Natural killer cell (primary cell): ENCODE results near the gene SIPA1L3. TPM values are rescaled to one million over a fixed set of nuclear protein-coding genes. Genes with fewer than 3 reads are reported as not detected.
"Not testable (repeated sequence)": the region's sequence is repeated elsewhere in the genome, so short reads cannot be mapped to it uniquely, and the experiment has no call there.

Experiments used
- ATAC-seq, 3 donors: fragments of 150-1000 bp in 2 of 3; fragments of 200-7000 bp in 1 of 3; cut with Tn5 transposase; 1 replicate in 1 of 3; 2 replicates in 2 of 3; pipeline ENCODE4 v1.10.0; 2021; ENCODE audit warnings: mild to moderate bottlenecking in 2 of 3, moderate library complexity in 2 of 3
- DNase-seq, 2 donors: peaks; one replicate each; pipeline versions ENCODE4 v3.0.0 to v3.0.0-alpha.2; 2013 to 2021; ENCODE audit warnings: mixed read lengths in 1 of 2
- H3K27ac ChIP-seq: one replicate; pipeline ENCODE4 v1.5.1; 2013; ENCODE audit warnings: mild to moderate bottlenecking, low read length
- H3K27me3 ChIP-seq: one replicate; pipeline ENCODE4 v1.6.1; 2013; ENCODE audit warnings: low read length; ENCODE audit not compliant: control insufficient read depth, insufficient read depth
- H3K36me3 ChIP-seq: one replicate; pipeline ENCODE4 v1.6.1; 2013; ENCODE audit warnings: low read length; ENCODE audit not compliant: control insufficient read depth, insufficient read depth
- H3K4me1 ChIP-seq: one replicate; pipeline ENCODE4 v1.6.1; 2013; ENCODE audit warnings: low read length; ENCODE audit not compliant: control insufficient read depth, insufficient read depth
- H3K4me3 ChIP-seq: one replicate; pipeline ENCODE4 v1.5.1; 2013; ENCODE audit warnings: low read length
- H3K9me3 ChIP-seq: one replicate; pipeline ENCODE4 v1.6.1; 2013; ENCODE audit warnings: low read length; ENCODE audit not compliant: control insufficient read depth, insufficient read depth
- H3K27ac Mint-ChIP-seq, 2 donors: one replicate each; pipeline ENCODE4 v1.8.0; 2022; ENCODE audit warnings: mild to moderate bottlenecking in 2 of 2, mixed read lengths in 2 of 2, moderate library complexity in 1 of 2
- H3K27me3 Mint-ChIP-seq, 2 donors: one replicate each; pipeline ENCODE4 v1.8.0; 2022; ENCODE audit warnings: low read depth in 2 of 2, mixed read lengths in 2 of 2
- H3K36me3 Mint-ChIP-seq: one replicate; pipeline ENCODE4 v1.8.0; 2022; ENCODE audit warnings: mixed read lengths
- H3K4me1 Mint-ChIP-seq, 2 donors: one replicate each; pipeline ENCODE4 v1.8.0; 2022; ENCODE audit warnings: mixed read lengths in 2 of 2
- H3K4me3 Mint-ChIP-seq: one replicate; pipeline ENCODE4 v1.8.0; 2022; ENCODE audit warnings: mild to moderate bottlenecking, moderate library complexity, mixed read lengths
- H3K9me3 Mint-ChIP-seq, 2 donors: one replicate each; pipeline ENCODE4 v1.8.0; 2022; ENCODE audit warnings: mixed read lengths in 2 of 2
- CTCF ChIP-seq: fragments of 200-600 bp; IDR thresholded peaks from one replicate; pipeline ENCODE4 v1.8.0; 2022; ENCODE audit warnings: antibody characterized with exemption
- WGBS: methylation state at CpG from one replicate; pipeline ENCODE4 v1.1.7; 2013; ENCODE audit warnings: missing lambda C conversion rate; ENCODE audit not compliant: insufficient coverage; 5-methylcytosine and 5-hydroxymethylcytosine counted together
- intact Hi-C: fragments of 100-400 bp; cut with micrococcal nuclease; formaldehyde crosslinking; loops from one replicate; pipeline ENCODE4 v1.14.2; 2022
- total RNA-seq, 4 donors: library from RNA; stranded (reverse); fragments of 120-200 nt in 1 of 4; gene quantifications; one replicate each; pipeline versions ENCODE4 v1.2.3 to v1.2.4, GENCODE V29; 2013 to 2022

Gene SIPA1L3
- total RNA-seq, 3 donors from 2014 or later (not counting 1 experiment from before 2014, with no cell fraction given), result 34.4 to 35.8 (median 35.4) TPM

DNA sequence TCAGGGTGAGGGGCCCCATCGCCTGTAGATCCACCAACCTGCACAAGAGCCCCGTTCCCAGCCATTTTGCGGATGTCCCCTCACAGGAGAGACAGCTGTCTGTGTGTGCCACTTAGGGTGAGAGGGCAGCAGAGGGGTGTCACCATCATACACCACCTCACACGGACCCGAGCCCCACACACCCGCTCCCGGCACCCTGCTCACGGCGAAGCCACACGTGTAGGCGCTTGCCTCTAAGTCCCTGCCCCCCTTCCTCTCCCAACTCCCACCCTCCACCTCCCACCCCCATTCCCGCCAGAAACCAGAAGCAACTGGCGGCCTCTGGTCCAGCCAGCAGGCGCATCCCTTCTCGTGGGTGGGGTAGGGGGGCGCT is 321.0 kb downstream of the SIPA1L3 start:
- intact Hi-C loops, result loop anchor here (10.0 kb wide), 1 partner anchor 323 kb away; the partner anchor contains the start of genes SIPA1L3 and WDR87
- Mint-ChIP-seq H3K4me1 (peaks cover 12 to 32% of the 10 kb centered on the region in 2 donors), H3K36me3 (no peaks in the 10 kb centered on the region), H3K27ac (no peak overlapping the region), H3K9me3 (no peaks in the 10 kb centered on the region), H3K27me3 (peaks cover 50 to 57% of the 10 kb centered on the region in 2 donors), H3K4me3 (no peak overlapping the region)
- H3K4me1 ChIP-seq, result peaks cover 20% of the 10 kb centered on the region
- no peaks in the 10 kb centered on the region for H3K9me3 ChIP-seq
- WGBS, result 11% methylated on average over 11 of the region's 16 CpGs
- H3K27me3 ChIP-seq, result peaks cover 50% of the 10 kb centered on the region
- no peak for TF ChIP-seq CTCF
- no peak overlapping the region for H3K27ac ChIP-seq
- H3K4me3 ChIP-seq, result no peak overlapping the region
- ATAC-seq, result no peak
- DNase-seq, result no peak
- no peaks in the 10 kb centered on the region for H3K36me3 ChIP-seq

GRCh38 chr19:38228491-38229439 is 321.8 kb downstream of the SIPA1L3 start:
- peaks cover 17% of the 10 kb centered on the region for H3K4me1 ChIP-seq
- ATAC-seq, result no peak
- Mint-ChIP-seq H3K27me3 (peaks cover 45 to 53% of the 10 kb centered on the region in 2 donors), H3K27ac (no peak overlapping the region), H3K4me3 (no peak overlapping the region), H3K4me1 (peaks cover 12 to 25% of the 10 kb centered on the region in 2 donors), H3K36me3 (no peaks in the 10 kb centered on the region), H3K9me3 (no peaks in the 10 kb centered on the region)
- 2% methylated on average over 72 of the region's 80 CpGs for WGBS
- peaks cover 44% of the 10 kb centered on the region for H3K27me3 ChIP-seq
- H3K36me3 ChIP-seq, result no peaks in the 10 kb centered on the region
- H3K4me3 ChIP-seq, result no peak overlapping the region
- DNase-seq, result no peak
- H3K9me3 ChIP-seq, result no peaks in the 10 kb centered on the region
- no peak overlapping the region for H3K27ac ChIP-seq
- no peak for TF ChIP-seq CTCF
- intact Hi-C loops, result loop anchor here (10.0 kb wide), 1 partner anchor 324 kb away; the partner anchor contains the start of genes SIPA1L3 and WDR87

GRCh38 chr19:38229585-38230073 is 322.6 kb downstream of the SIPA1L3 start:
- no peak overlapping the region for H3K27ac Mint-ChIP-seq
- no peaks in the 10 kb centered on the region for H3K36me3 Mint-ChIP-seq
- peaks cover 7 to 20% of the 10 kb centered on the region in 2 donors for H3K4me1 Mint-ChIP-seq
- no peaks in the 10 kb centered on the region for H3K9me3 Mint-ChIP-seq
- peaks cover 44 to 53% of the 10 kb centered on the region in 2 donors for H3K27me3 Mint-ChIP-seq
- H3K36me3 ChIP-seq, result no peaks in the 10 kb centered on the region
- DNase-seq (peak in 1 of 2 donors; percentile 79), ATAC-seq (peak; percentile 65 to 85 (median 67))
- intact Hi-C loops, result loop anchor here (10.0 kb wide), 1 partner anchor 325 kb away; the partner anchor contains the start of genes SIPA1L3 and WDR87
- peaks cover 40% of the 10 kb centered on the region for H3K27me3 ChIP-seq
- peak overlapping the region; percentile 13 for H3K4me3 Mint-ChIP-seq
- H3K9me3 ChIP-seq, result no peaks in the 10 kb centered on the region
- H3K4me3 ChIP-seq, result no peak overlapping the region
- WGBS, result 2% methylated on average over 53 of the region's 54 CpGs
- peaks cover 11% of the 10 kb centered on the region for H3K4me1 ChIP-seq
- H3K27ac ChIP-seq, result no peak overlapping the region
- TF ChIP-seq CTCF, result no peak

- H3K27ac ChIP-seq, H3K9me3 Mint-ChIP-seq, H3K27ac Mint-ChIP-seq, H3K36me3 ChIP-seq, H3K4me3 Mint-ChIP-seq, H3K4me3 ChIP-seq, DNase-seq, ATAC-seq, H3K9me3 ChIP-seq, H3K36me3 Mint-ChIP-seq, intact Hi-C loops, H3K4me1 ChIP-seq: not testable (repeated sequence)
- H3K27me3 ChIP-seq, result peaks cover 32% of the 10 kb centered on the region
- Mint-ChIP-seq H3K27me3 (peaks cover 43 to 56% of the 10 kb centered on the region in 2 donors), H3K4me1 (peaks cover 6 to 20% of the 10 kb centered on the region in 2 donors)
- 73% methylated on average over 1 of the region's 3 CpGs for WGBS
Observed at GRCh38 chr19:38230506-38231133, 323.6 kb downstream of the SIPA1L3 start.
